Lung (tissue), 12 donors: ENCODE results near the gene PSG2. TPM values are rescaled to one million over a fixed set of nuclear protein-coding genes. Genes with fewer than 3 reads are reported as not detected.
"Not testable (repeated sequence)": the region's sequence is repeated elsewhere in the genome, so short reads cannot be mapped to it uniquely, and the experiment has no call there.

Source experiments
- ATAC-seq: fragments of 200-7000 bp; cut with Tn5 transposase; one replicate; pipeline ENCODE4 v1.9.1; 2020; ENCODE audit warnings: moderate number of reproducible peaks; ENCODE audit not compliant: insufficient read depth, low FRiP score
- DNase-seq, 3 donors: peaks; one replicate each; pipeline ENCODE4 v3.0.0-alpha.2; 2013 to 2017
- H3K27ac ChIP-seq, 2 donors: one replicate each; pipeline ENCODE4 v1.5.1; 2013; ENCODE audit warnings: mild to moderate bottlenecking in 2 of 2, moderate library complexity in 2 of 2, control low read depth in 1 of 2, inconsistent platforms in 1 of 2, low read depth in 1 of 2, low read length in 1 of 2
- H3K27me3 ChIP-seq, 3 donors: one replicate each; pipeline ENCODE4 v1.5.1; 2013; ENCODE audit warnings: low read length in 2 of 3; ENCODE audit not compliant: control insufficient read depth in 3 of 3, insufficient read depth in 3 of 3
- H3K36me3 ChIP-seq, 4 donors: one replicate each; pipeline ENCODE4 v1.5.1; 2013; ENCODE audit warnings: low read length in 4 of 4, mild to moderate bottlenecking in 1 of 4, moderate library complexity in 1 of 4; ENCODE audit not compliant: control insufficient read depth in 4 of 4, insufficient read depth in 4 of 4
- H3K4me1 ChIP-seq, 5 donors: one replicate each; pipeline ENCODE4 v1.5.1; 2013; ENCODE audit warnings: low read length in 5 of 5, mild to moderate bottlenecking in 2 of 5, moderate library complexity in 1 of 5; ENCODE audit not compliant: control insufficient read depth in 5 of 5, insufficient read depth in 5 of 5
- H3K4me3 ChIP-seq: one replicate; pipeline ENCODE4 v1.5.1; 2013; ENCODE audit warnings: mild to moderate bottlenecking, control low read depth, moderate library complexity
- H3K9ac ChIP-seq, 2 donors: one replicate each; pipeline ENCODE4 v1.5.1; 2013; ENCODE audit warnings: low read length in 2 of 2, control low read depth in 1 of 2; ENCODE audit not compliant: insufficient read depth in 1 of 2
- H3K9me3 ChIP-seq, 4 donors: one replicate each; pipeline ENCODE4 v1.5.1; 2013; ENCODE audit warnings: low read length in 3 of 4, mild to moderate bottlenecking in 1 of 4, moderate library complexity in 1 of 4; ENCODE audit not compliant: control insufficient read depth in 4 of 4, insufficient read depth in 3 of 4
- CTCF ChIP-seq: IDR thresholded peaks from 2 replicates; pipeline ENCODE4 v1.5.1; 2012; ENCODE audit warnings: mild to moderate bottlenecking; ENCODE audit errors: control extremely low read depth, extremely low read depth
- WGBS, 2 donors: extraction: QIAGEN DNeasy Blood & Tissue Kit; methylation state at CpG; one replicate each; pipeline ENCODE4 v1.1.7; 2013; 5-methylcytosine and 5-hydroxymethylcytosine counted together
- polyA plus RNA-seq, 2 donors: library from polyadenylated mRNA; stranded (reverse); fragments of 200-250 nt; gene quantifications; one replicate each; pipeline ENCODE4 v1.2.1, GENCODE V29; 2013
- total RNA-seq, 2 donors: library from RNA; depleted of rRNA in 1 of 2; stranded (reverse); fragments of >200 nt in 1 of 2; gene quantifications; one replicate each; pipeline ENCODE4 v1.2.1, GENCODE V29; 2014 to 2021
- donor health status: control.
- donor health status: control.
- donor health status: Bipolar disorder and iron deficiency.
- donor health status: healthy.
- donor health status: DM: yes; HTN: yes; CAD: no.

PSG2 gene
- total and polyA plus RNA-seq, 4 donors = not detected

GRCh38 chr19:43058440-43058839, 24.1 kb downstream of the PSG2 start:
- not testable (repeated sequence) for H3K4me3 ChIP-seq, H3K9me3 ChIP-seq, H3K27me3 ChIP-seq, H3K9ac ChIP-seq, H3K27ac ChIP-seq, ATAC-seq, H3K4me1 ChIP-seq, DNase-seq, H3K36me3 ChIP-seq
- 36 to 52% methylated on average over 2 of the region's 2 CpGs for WGBS, 2 donors

GRCh38 chr19:43047966-43048365, 34.5 kb downstream of the PSG2 start:
- not testable (repeated sequence) for ATAC-seq, H3K4me1 ChIP-seq, H3K27me3 ChIP-seq, H3K4me3 ChIP-seq, H3K9ac ChIP-seq, H3K9me3 ChIP-seq, DNase-seq, H3K27ac ChIP-seq, H3K36me3 ChIP-seq
- 78 to 93% methylated on average over 3 of the region's 3 CpGs for WGBS, 2 donors

- not testable (repeated sequence) for H3K4me3 ChIP-seq, H3K9ac ChIP-seq, H3K9me3 ChIP-seq, H3K27ac ChIP-seq, H3K27me3 ChIP-seq, H3K4me1 ChIP-seq, ATAC-seq, DNase-seq, H3K36me3 ChIP-seq
- WGBS, 2 donors = 83 to 86% methylated on average over 2 of the region's 2 CpGs
These were observed 35.9 kb downstream of the PSG2 start for GRCh38 chr19:43046578-43046977.

GRCh38 chr19:43043492-43044180, 38.9 kb downstream of the PSG2 start:
- WGBS, 2 donors = 76 to 78% methylated on average over 1 of the region's 1 CpG
- not testable (repeated sequence) for H3K4me3 ChIP-seq, H3K9me3 ChIP-seq, ATAC-seq, H3K27me3 ChIP-seq, DNase-seq, H3K27ac ChIP-seq, H3K9ac ChIP-seq, H3K4me1 ChIP-seq, H3K36me3 ChIP-seq

GRCh38 chr19:43031645-43032044, 50.9 kb downstream of the PSG2 start:
- not testable (repeated sequence) for H3K9ac ChIP-seq, H3K4me3 ChIP-seq, ATAC-seq, H3K4me1 ChIP-seq, H3K9me3 ChIP-seq, DNase-seq, H3K27me3 ChIP-seq, H3K36me3 ChIP-seq, H3K27ac ChIP-seq
- 36 to 42% methylated on average over 2 of the region's 2 CpGs for WGBS, 2 donors

- DNase-seq (no peak), ATAC-seq (no peak)
- TF ChIP-seq CTCF = no peak
- WGBS, 2 donors = 76 to 81% methylated on average over 4 of the region's 4 CpGs
- H3K36me3 ChIP-seq = no peaks in the 10 kb centered on the region
- H3K9me3 ChIP-seq = peaks cover 0 to 2% (median 0%) of the 10 kb centered on the region in 4 donors
- H3K27me3 ChIP-seq = no peaks in the 10 kb centered on the region
- H3K9ac ChIP-seq = no peak overlapping the region
- H3K4me1 ChIP-seq = no peaks in the 10 kb centered on the region
- H3K4me3 ChIP-seq = no peak overlapping the region
- H3K27ac ChIP-seq = no peak overlapping the region
These were observed 53.6 kb downstream of the PSG2 start for GRCh38 chr19:43028866-43029265.

GRCh38 chr19:43027985-43028384, 54.5 kb downstream of the PSG2 start:
- not testable (repeated sequence) for ATAC-seq, H3K9ac ChIP-seq, H3K4me3 ChIP-seq, H3K4me1 ChIP-seq, H3K27ac ChIP-seq, DNase-seq, H3K27me3 ChIP-seq, H3K36me3 ChIP-seq, H3K9me3 ChIP-seq
- 47 to 57% methylated on average over 10 of the region's 10 CpGs for WGBS, 2 donors

- H3K27ac ChIP-seq, H3K9ac ChIP-seq, H3K4me1 ChIP-seq, H3K36me3 ChIP-seq, H3K4me3 ChIP-seq, H3K9me3 ChIP-seq, ATAC-seq, DNase-seq, H3K27me3 ChIP-seq: not testable (repeated sequence)
- WGBS, 2 donors = 78% methylated on average over 8 of the region's 8 CpGs
These were observed 55.4 kb downstream of the PSG2 start for GRCh38 chr19:43027061-43027460.
